Stimulated activated CD4-positive, alpha-beta T cell treated with anti-CD3 and anti-CD28 coated beads, Interleukin-2, amount 100 ng/mL, for 4 hours (primary cell): ENCODE data around the gene STPG2.

Source experiments
- DNase-seq: peaks from one replicate; pipeline ENCODE4 v3.0.0-alpha.2; 2020; ENCODE audit warnings: low read depth

Gene STPG2

DNA sequence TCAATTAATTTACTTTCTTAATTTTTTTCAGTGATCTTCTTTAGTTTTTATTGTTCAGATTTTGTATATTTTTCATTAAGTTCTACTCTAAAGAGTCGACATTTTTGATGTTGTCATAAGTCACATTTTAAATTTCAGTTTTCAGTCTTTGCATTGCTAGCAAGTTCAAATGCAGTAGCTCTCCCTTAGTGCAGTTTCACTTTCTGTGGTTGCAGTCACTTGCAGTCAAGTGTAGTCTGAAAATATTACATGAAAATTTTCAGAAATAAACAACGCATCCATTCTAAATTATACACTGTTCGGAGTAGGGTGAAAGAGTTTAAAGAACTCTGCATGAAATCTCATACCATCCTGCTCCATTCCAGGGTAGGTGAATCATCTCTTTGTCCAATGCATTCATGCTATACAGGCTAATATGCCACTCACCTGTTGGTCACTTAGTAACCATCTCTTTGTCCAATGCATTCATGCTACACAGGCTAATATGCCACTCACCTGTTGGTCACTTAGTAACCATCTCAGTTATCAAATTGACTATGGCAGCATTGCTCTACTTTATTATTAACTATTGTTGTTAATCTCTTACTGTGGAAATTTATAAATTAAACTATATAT, 356.9 kb downstream of the STPG2 start:
- DNase-seq: no peak

DNA sequence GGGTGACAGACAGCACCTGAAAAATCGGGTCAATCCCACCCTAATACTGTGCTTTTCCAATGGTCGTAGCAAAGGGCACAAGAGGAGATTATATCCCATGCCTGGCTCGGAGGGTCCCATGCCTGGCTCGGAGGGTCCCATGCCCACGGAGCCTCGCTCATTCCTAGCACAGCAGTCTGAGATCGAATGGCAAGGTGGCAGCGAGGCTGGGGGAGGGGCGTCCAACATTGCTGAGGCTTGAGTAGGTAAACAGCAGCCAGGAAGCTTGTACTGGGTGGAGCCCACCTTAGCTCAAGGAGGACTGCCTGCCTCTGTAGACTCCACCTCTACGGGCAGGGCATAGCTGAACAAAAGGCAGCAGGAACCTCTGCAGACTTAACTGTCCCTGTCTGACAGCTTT, 365.1 kb downstream of the STPG2 start:
- no peak for DNase-seq

DNA sequence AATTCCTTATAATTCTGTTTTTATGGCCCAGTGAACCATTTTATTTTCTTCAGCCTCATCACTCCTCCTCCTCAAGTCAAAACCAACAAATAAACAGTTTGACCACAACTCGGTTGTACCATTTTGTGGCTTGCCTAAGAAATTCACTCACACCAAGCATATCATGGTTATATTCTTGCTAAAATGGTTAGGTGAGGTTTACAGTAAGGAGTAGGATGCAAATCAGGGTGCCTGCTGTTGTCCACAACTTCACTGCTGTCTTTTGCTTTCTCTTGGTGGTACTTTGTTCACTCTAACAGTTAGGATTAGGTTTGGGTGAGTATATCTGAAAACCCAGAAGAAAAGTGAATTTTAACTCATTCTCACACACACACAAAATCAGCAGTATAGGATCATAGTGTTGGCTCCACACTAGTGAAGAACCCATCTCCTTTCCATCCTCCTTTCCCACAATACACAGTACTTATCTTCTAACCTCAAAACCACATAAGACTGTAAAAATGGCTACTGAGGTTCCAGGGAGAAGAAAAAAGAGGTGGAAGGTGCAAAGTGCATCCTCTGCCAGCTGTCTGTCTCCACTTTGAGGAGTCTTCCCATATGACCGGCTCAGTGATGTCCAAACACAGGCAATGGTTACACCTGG, 368.8 kb downstream of the STPG2 start:
- no peak for DNase-seq

GRCh38 chr4:97770222-97770621, 373.1 kb downstream of the STPG2 start:
- DNase-seq: no peak

- no peak for DNase-seq
These were observed 381.2 kb downstream of the STPG2 start for GRCh38 chr4:97762115-97762512.

- DNase-seq: no peak
These were observed 381.7 kb downstream of the STPG2 start for GRCh38 chr4:97761445-97762114.

DNA sequence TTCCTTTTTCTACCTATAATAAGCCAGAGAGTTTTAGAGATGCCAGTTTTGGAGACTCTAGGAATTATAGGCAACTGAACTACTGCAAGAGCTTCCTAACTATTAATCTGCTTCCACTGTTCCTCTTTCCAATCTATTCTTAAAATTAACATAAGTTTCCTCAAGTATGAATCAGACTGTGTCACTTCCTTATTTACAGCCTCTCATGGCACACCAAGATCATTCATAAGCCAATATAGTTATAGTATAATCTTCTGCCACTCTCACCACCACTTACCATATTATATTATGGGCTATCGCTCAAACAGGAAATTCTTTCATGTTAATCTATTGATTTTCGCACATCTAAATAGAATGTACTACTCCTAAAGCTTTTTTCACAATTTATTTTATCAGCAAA, 383.5 kb downstream of the STPG2 start:
- no peak for DNase-seq

DNA sequence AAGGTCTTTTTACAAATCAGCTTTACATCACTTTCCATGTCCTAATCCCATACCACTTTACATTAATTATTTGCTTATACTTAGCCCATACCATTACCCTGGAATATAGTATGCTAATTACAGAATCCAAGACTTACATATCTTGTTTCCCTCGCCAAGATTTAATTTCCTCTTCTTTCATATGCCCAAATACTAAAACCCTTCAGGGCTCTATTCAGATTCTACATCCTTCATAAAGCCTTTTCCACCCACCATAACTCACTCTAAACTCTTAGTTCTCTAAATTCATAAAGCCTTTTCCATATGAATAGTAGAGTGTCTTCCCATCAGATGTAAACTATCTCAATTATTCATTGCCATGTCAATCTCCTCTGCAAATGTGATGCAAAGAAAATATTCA, 390.7 kb downstream of the STPG2 start:
- no peak for DNase-seq

GRCh38 chr4:97747945-97748344, 395.3 kb downstream of the STPG2 start:
- no peak for DNase-seq

GRCh38 chr4:97720869-97721432, 422.3 kb downstream of the STPG2 start:
- DNase-seq: no peak

- DNase-seq: no peak
These were observed 452.1 kb downstream of the STPG2 start for GRCh38 chr4:97691111-97691605.

DNA sequence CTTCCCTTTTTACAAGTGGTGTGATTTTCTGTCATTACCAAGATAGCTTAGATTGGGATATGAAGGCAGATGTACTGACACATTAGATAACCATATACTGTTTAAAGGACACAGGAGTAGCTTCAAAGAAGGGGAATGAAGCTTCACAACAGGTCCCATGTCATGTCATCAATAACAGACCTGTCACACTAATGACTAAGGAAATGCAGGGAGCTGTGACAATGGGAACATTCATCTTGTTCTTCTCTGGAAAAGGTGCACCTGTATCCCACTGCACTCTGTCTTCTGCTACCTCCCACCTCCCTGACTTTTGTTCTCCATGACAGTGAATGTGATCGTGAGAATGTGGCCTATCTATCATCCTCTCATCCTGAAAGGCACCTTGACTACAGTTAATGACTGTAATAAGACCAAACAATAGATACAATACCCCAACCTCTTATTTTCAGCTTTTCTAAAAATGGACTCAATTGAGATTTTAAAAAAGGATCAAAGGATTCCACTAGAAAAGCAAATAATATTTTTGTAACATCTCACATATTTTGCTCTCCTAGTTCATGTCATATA, 472.5 kb downstream of the STPG2 start:
- DNase-seq: no peak

DNA sequence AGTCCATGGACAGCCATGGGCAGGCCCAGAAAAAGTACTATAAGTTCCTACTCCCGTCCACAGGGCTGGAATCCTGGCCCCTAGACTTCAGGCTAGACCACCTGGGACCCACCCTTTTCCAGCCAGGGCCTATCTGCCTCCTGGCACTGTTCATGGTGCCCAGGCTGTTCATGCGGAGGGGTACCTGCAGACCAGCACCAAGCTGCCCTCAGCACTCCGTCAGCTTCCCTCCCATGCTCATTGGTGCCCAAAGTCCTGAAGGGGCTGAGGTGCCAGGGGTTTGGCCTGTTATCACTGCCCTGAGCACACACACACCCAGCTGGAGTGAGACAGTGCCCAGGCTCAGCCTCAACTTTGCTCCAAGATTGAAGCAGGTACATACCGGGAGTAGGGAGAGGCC, 477.7 kb downstream of the STPG2 start:
- DNase-seq: no peak

- DNase-seq: no peak
These were observed 478.5 kb downstream of the STPG2 start for GRCh38 chr4:97664741-97665140.

DNA sequence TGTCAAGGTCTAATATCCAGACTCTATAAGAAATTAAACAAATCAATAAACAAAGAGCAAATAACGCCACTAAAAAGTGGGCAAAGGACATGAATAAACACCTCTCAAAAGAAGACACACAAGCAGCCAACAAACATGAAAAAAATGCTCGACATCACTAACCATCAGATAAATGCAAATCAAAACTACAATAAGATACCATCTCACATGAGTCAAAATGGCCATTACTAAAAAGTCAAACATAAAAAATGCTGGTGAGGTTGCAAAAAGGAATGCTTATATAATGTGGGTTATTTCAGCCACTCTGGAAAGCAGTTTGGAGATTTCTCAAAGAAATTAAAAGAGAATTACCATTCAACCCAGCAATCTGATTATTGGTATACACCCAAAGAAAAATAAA, 481.1 kb downstream of the STPG2 start:
- no peak for DNase-seq

GRCh38 chr4:97656044-97656720, 487.1 kb downstream of the STPG2 start:
- DNase-seq: no peak

GRCh38 chr4:97653701-97654100, 489.6 kb downstream of the STPG2 start:
- no peak for DNase-seq

GRCh38 chr4:97646997-97647396, 496.3 kb downstream of the STPG2 start:
- DNase-seq: no peak

GRCh38 chr4:97645071-97645821, 498.0 kb downstream of the STPG2 start:
- no peak for DNase-seq

GRCh38 chr4:97643179-97643578, 500.1 kb downstream of the STPG2 start:
- DNase-seq: no peak

GRCh38 chr4:97639961-97640360, 503.3 kb downstream of the STPG2 start:
- no peak for DNase-seq
